Measurements from ENCODE around the gene GALNT11. TPM values are rescaled to one million over a fixed set of nuclear protein-coding genes. Genes with fewer than 3 reads are reported as not detected.
"Not testable (repeated sequence)": the region's sequence is repeated elsewhere in the genome, so short reads cannot be mapped to it uniquely, and the experiment has no call there.

GALNT11 gene
- total RNA-seq, 1 donor from 2014 or later = 37.1 TPM

- Mint-ChIP-seq H3K4me3 (ENCODE audit: unreplicated experiment) (peak overlapping the region; percentile 35), H3K4me1 (ENCODE audit: low read depth) (peaks cover 18% of the 10 kb centered on the region), H3K36me3 (ENCODE audit: low read depth) (peaks cover 11% of the 10 kb centered on the region), H3K27ac (ENCODE audit: unreplicated experiment) (peak overlapping the region; percentile 53)
- TF ChIP-seq CTCF (IDR thresholded peaks at IDR 0.05) = peak; percentile 77
- H3K27me3 Mint-ChIP-seq (ENCODE audit: low read depth); H3K9me3 Mint-ChIP-seq (ENCODE audit: low read depth); DNase-seq (ENCODE audit: low spot score): not testable (repeated sequence)
Measured at GRCh38 chr7:152030059-152030458, 4.6 kb downstream of the GALNT11 start.

- not testable (repeated sequence) for DNase-seq (ENCODE audit: low spot score); H3K27ac Mint-ChIP-seq (ENCODE audit: unreplicated experiment); H3K27me3 Mint-ChIP-seq (ENCODE audit: low read depth); H3K9me3 Mint-ChIP-seq (ENCODE audit: low read depth); H3K4me3 Mint-ChIP-seq (ENCODE audit: unreplicated experiment)
- Mint-ChIP-seq H3K4me1 (ENCODE audit: low read depth) (peaks cover 17% of the 10 kb centered on the region), H3K36me3 (ENCODE audit: low read depth) (peaks cover 11% of the 10 kb centered on the region)
Measured at GRCh38 chr7:152030639-152031038, 5.2 kb downstream of the GALNT11 start.

- peaks cover 34% of the 10 kb centered on the region for H3K9me3 Mint-ChIP-seq (ENCODE audit: low read depth)
- no peak for TF ChIP-seq CTCF (IDR thresholded peaks at IDR 0.05)
- H3K4me3 Mint-ChIP-seq (ENCODE audit: unreplicated experiment) = no peak overlapping the region
- DNase-seq (ENCODE audit: low spot score) = no peak
- peaks cover 5% of the 10 kb centered on the region for H3K4me1 Mint-ChIP-seq (ENCODE audit: low read depth)
- peaks cover 11% of the 10 kb centered on the region for H3K36me3 Mint-ChIP-seq (ENCODE audit: low read depth)
- no peaks in the 10 kb centered on the region for H3K27me3 Mint-ChIP-seq (ENCODE audit: low read depth)
- H3K27ac Mint-ChIP-seq (ENCODE audit: unreplicated experiment) = no peak overlapping the region
Measured at GRCh38 chr7:152035817-152036216, 10.3 kb downstream of the GALNT11 start.

GRCh38 chr7:152038410-152038809 lies 12.9 kb downstream of the GALNT11 start:
- Mint-ChIP-seq H3K36me3 (ENCODE audit: low read depth) (peaks cover 11% of the 10 kb centered on the region), H3K9me3 (ENCODE audit: low read depth) (peaks cover 34% of the 10 kb centered on the region)
- not testable (repeated sequence) for H3K27ac Mint-ChIP-seq (ENCODE audit: unreplicated experiment); H3K27me3 Mint-ChIP-seq (ENCODE audit: low read depth); H3K4me3 Mint-ChIP-seq (ENCODE audit: unreplicated experiment); H3K4me1 Mint-ChIP-seq (ENCODE audit: low read depth); DNase-seq (ENCODE audit: low spot score)

GRCh38 chr7:152043086-152043485 lies 17.6 kb downstream of the GALNT11 start:
- H3K4me1 Mint-ChIP-seq (ENCODE audit: low read depth) = not testable (repeated sequence)
- H3K9me3 Mint-ChIP-seq (ENCODE audit: low read depth) = peaks cover 40% of the 10 kb centered on the region

GRCh38 chr7:152044909-152045308 lies 19.4 kb downstream of the GALNT11 start:
- not testable (repeated sequence) for H3K27ac Mint-ChIP-seq (ENCODE audit: unreplicated experiment); DNase-seq (ENCODE audit: low spot score); H3K36me3 Mint-ChIP-seq (ENCODE audit: low read depth); H3K4me1 Mint-ChIP-seq (ENCODE audit: low read depth); H3K4me3 Mint-ChIP-seq (ENCODE audit: unreplicated experiment); H3K27me3 Mint-ChIP-seq (ENCODE audit: low read depth)
- H3K9me3 Mint-ChIP-seq (ENCODE audit: low read depth) = peaks cover 34% of the 10 kb centered on the region

More at GRCh38 chr7:152043086-152043485, 17.6 kb downstream of the GALNT11 start:
- H3K36me3 Mint-ChIP-seq (ENCODE audit: low read depth); H3K27ac Mint-ChIP-seq (ENCODE audit: unreplicated experiment); DNase-seq (ENCODE audit: low spot score); H3K4me3 Mint-ChIP-seq (ENCODE audit: unreplicated experiment); H3K27me3 Mint-ChIP-seq (ENCODE audit: low read depth): not testable (repeated sequence)

- Mint-ChIP-seq H3K9me3 (ENCODE audit: low read depth) (peaks cover 33% of the 10 kb centered on the region), H3K27me3 (ENCODE audit: low read depth) (no peaks in the 10 kb centered on the region), H3K4me3 (ENCODE audit: unreplicated experiment) (no peak overlapping the region), H3K27ac (ENCODE audit: unreplicated experiment) (no peak overlapping the region), H3K36me3 (ENCODE audit: low read depth) (peaks cover 6% of the 10 kb centered on the region), H3K4me1 (ENCODE audit: low read depth) (peaks cover 16% of the 10 kb centered on the region)
- DNase-seq (ENCODE audit: low spot score) = no peak
- no peak for TF ChIP-seq CTCF (IDR thresholded peaks at IDR 0.05)
Measured at GRCh38 chr7:152046531-152046930, 21.1 kb downstream of the GALNT11 start.
